DOHH2 (cell line): ENCODE data around the gene MOAP1.

ENCODE experiments used
- EZH2phosphoT487 ChIP-seq: fragments of 200-600 bp; sonication (generic); IDR thresholded peaks from 2 replicates; pipeline ENCODE4 v1.6.1; 2017; ENCODE audit warnings: borderline replicate concordance, mild to moderate bottlenecking, antibody characterized with exemption, low read length, moderate library complexity, mixed read lengths
- TF ChIP-seq, protein P1 (sequence below): fragments of 200-600 bp; sonication (generic); IDR thresholded peaks from one replicate; pipeline ENCODE4 v1.5.1; 2014; ENCODE audit warnings: antibody characterized with exemption, mild to moderate bottlenecking, low read depth, low read length; ENCODE audit not compliant: poor library complexity, severe bottlenecking

GRCh38 chr14:93183596-93184317 is 940 bp downstream of the MOAP1 start:
- TF ChIP-seq, protein P1, sequence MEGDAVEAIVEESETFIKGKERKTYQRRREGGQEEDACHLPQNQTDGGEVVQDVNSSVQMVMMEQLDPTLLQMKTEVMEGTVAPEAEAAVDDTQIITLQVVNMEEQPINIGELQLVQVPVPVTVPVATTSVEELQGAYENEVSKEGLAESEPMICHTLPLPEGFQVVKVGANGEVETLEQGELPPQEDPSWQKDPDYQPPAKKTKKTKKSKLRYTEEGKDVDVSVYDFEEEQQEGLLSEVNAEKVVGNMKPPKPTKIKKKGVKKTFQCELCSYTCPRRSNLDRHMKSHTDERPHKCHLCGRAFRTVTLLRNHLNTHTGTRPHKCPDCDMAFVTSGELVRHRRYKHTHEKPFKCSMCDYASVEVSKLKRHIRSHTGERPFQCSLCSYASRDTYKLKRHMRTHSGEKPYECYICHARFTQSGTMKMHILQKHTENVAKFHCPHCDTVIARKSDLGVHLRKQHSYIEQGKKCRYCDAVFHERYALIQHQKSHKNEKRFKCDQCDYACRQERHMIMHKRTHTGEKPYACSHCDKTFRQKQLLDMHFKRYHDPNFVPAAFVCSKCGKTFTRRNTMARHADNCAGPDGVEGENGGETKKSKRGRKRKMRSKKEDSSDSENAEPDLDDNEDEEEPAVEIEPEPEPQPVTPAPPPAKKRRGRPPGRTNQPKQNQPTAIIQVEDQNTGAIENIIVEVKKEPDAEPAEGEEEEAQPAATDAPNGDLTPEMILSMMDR = no peak
- no peak for TF ChIP-seq EZH2phosphoT487
